Activated T-cell treated with anti-CD3 and anti-CD28 coated beads, Interleukin-2, amount 50 U/mL, for 72 hours (primary cell): ENCODE data around the gene EIF6. TPM values are rescaled to one million over a fixed set of nuclear protein-coding genes. Genes with fewer than 3 reads are reported as not detected.
"Not testable (repeated sequence)": the region's sequence is repeated elsewhere in the genome, so short reads cannot be mapped to it uniquely, and the experiment has no call there.

ENCODE experiments used
- ATAC-seq, 2 donors: fragments of 150-1000 bp; cut with Tn5 transposase; replicated peaks in 1 of 2; 2 replicates each; pipeline ENCODE4 v1.10.0; 2021; ENCODE audit warnings: moderate library complexity in 2 of 2, mild to moderate bottlenecking in 1 of 2
- DNase-seq, 2 donors: peaks; one replicate each; pipeline ENCODE4 v3.0.0; 2021 to 2022; ENCODE audit warnings: mixed read lengths in 1 of 2
- H3K27ac Mint-ChIP-seq: one replicate; pipeline ENCODE4 v1.8.0; 2022; ENCODE audit warnings: mild to moderate bottlenecking, moderate library complexity, mixed read lengths
- H3K27me3 Mint-ChIP-seq: one replicate; pipeline ENCODE4 v1.8.0; 2022; ENCODE audit warnings: low read depth, mixed read lengths
- H3K36me3 Mint-ChIP-seq, 2 donors: one replicate each; pipeline ENCODE4 v1.8.0; 2022; ENCODE audit warnings: mixed read lengths in 2 of 2, mild to moderate bottlenecking in 1 of 2; ENCODE audit not compliant: insufficient read depth in 2 of 2
- H3K4me1 Mint-ChIP-seq: one replicate; pipeline ENCODE4 v1.8.0; 2022; ENCODE audit warnings: low read depth, mixed read lengths
- H3K4me3 Mint-ChIP-seq, 2 donors: one replicate each; pipeline ENCODE4 v1.8.0; 2022; ENCODE audit warnings: mild to moderate bottlenecking in 2 of 2, mixed read lengths in 2 of 2, moderate library complexity in 2 of 2
- H3K9me3 Mint-ChIP-seq, 2 donors: one replicate each; pipeline ENCODE4 v1.8.0; 2022; ENCODE audit warnings: mixed read lengths in 2 of 2
- total RNA-seq, 2 donors: library from RNA; stranded (reverse); gene quantifications; one replicate each; pipeline ENCODE4 v1.2.3, GENCODE V29; 2022

Gene EIF6
- total RNA-seq, 2 donors from 2014 or later = 127 to 129 TPM

- not testable (repeated sequence) for H3K36me3 Mint-ChIP-seq, H3K27ac Mint-ChIP-seq, ATAC-seq
Observed at GRCh38 chr20:35262731-35263531, 21.6 kb downstream of the EIF6 start.

DNA sequence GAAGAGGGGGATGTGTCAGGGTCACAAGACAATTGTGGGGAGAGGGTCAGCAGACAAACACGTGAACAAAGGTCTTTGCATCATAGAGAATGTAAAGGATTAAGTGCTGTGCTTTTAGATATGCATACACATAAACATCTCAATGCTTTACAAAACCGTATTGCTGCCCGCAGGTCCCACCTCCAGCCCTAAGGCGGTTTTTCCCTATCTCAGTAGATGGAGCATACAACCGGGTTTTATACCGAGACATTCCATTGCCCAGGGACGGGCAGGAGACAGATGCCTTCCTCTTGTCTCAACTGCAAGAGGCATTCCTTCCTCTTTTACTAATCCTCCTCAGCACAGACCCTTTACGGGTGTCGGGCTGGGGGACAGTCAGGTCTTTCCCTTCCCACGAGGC lies 22.3 kb downstream of the EIF6 start:
- H3K4me1 Mint-ChIP-seq, H3K9me3 Mint-ChIP-seq, ATAC-seq, H3K27ac Mint-ChIP-seq, H3K27me3 Mint-ChIP-seq, DNase-seq, H3K36me3 Mint-ChIP-seq, H3K4me3 Mint-ChIP-seq: not testable (repeated sequence)

More at GRCh38 chr20:35262731-35263531, 21.6 kb downstream of the EIF6 start:
- H3K4me3 Mint-ChIP-seq, H3K27me3 Mint-ChIP-seq, H3K9me3 Mint-ChIP-seq, H3K4me1 Mint-ChIP-seq, DNase-seq: not testable (repeated sequence)

GRCh38 chr20:35260426-35260825 lies 24.1 kb downstream of the EIF6 start:
- Mint-ChIP-seq H3K4me1 (peaks cover 4% of the 10 kb centered on the region), H3K27me3 (no peaks in the 10 kb centered on the region), H3K36me3 (peaks cover 0 to 2% of the 10 kb centered on the region in 2 donors), H3K9me3 (no peaks in the 10 kb centered on the region), H3K27ac (no peak overlapping the region), H3K4me3 (no peak overlapping the region)
- DNase-seq (no peak), ATAC-seq (no peak)

DNA sequence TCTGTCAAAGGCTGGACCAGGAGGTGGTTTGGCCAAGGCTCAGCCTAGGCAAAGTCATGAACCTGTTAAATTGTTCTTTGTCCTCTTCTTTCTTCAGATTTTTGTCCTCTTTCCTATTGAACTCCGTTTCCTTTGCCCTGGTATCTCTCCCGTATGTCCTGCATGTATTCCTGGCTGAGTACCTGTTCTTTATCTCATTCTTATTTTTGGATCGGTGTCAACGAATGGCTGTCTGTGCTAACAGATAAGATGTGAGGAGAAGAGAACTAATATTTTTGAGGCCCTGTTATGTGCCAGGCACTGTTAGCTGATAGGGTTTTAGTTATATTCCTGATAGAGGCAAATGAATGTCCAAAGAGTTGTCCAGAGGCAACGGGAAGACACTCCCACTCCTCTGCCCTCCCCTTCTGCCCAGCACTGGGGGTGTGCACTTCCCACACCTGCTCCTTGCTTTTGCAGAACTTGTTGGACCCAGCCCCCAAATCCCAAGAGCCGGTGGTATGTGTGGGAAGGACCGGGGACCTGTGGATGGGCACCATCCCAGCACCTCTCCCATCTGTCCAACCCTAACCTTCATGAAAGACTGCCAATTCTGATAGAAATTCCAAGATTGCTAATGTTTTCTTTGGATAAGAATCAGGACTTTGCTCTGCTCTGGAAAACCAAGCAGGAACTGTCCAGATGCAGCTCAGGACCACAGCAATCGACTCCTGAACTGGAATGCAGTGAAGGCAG lies 27.2 kb downstream of the EIF6 start:
- Mint-ChIP-seq H3K4me1 (peaks cover 3% of the 10 kb centered on the region), H3K36me3 (no peaks in the 10 kb centered on the region), H3K27ac (no peak overlapping the region), H3K27me3 (no peaks in the 10 kb centered on the region), H3K9me3 (no peaks in the 10 kb centered on the region), H3K4me3 (no peak overlapping the region)
- DNase-seq (no peak), ATAC-seq (no peak)

GRCh38 chr20:35254448-35254999 lies 30.0 kb downstream of the EIF6 start:
- no peaks in the 10 kb centered on the region for H3K9me3 Mint-ChIP-seq
- ATAC-seq (no peak), DNase-seq (no peak)
- no peaks in the 10 kb centered on the region for H3K36me3 Mint-ChIP-seq
- H3K27me3 Mint-ChIP-seq = no peaks in the 10 kb centered on the region
- no peak overlapping the region for H3K27ac Mint-ChIP-seq
- no peak overlapping the region for H3K4me3 Mint-ChIP-seq
- H3K4me1 Mint-ChIP-seq = peaks cover 18% of the 10 kb centered on the region

DNA sequence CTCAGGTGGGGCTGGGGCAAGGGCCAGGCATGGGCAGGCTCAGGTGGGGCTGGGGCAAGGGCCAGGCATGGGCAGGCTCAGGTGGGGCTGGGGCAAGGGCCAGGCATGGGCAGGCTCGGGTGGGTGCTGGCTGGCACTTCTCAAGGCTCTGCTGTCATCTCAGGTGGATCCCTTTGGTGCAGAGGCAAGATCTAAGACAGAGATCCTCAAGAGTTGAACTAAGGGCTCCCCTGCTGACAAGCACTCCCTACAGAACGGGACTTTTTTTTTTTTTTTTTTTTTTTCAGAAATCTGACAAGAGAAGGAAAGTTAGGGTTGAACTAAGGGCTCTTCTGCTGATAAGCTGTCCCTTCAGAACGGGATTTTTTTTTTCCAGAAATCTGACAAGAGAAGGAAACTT lies 31.6 kb downstream of the EIF6 start:
- Mint-ChIP-seq H3K9me3 (no peaks in the 10 kb centered on the region), H3K27ac (no peak overlapping the region), H3K36me3 (no peaks in the 10 kb centered on the region), H3K4me3 (no peak overlapping the region), H3K4me1 (peaks cover 18% of the 10 kb centered on the region), H3K27me3 (no peaks in the 10 kb centered on the region)
- no peak for ATAC-seq
- no peak for DNase-seq

DNA sequence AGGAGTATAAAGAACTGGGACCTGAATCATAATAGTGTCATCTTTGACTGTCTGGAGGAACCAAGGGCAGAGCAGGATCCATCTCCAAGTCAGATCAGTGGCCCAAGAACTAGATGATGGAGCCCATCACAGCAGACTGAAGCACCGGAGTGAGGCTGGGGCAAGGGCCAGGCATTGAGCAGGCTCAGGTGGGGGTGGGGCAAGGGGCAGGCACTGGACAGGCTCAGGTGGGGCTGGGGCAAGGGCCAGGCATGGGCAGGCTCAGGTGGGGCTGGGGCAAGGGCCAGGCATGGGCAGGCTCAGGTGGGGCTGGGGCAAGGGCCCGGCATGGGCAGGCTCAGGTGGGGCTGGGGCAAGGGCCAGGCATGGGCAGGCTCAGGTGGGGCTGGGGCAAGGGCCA lies 32.0 kb downstream of the EIF6 start:
- H3K36me3 Mint-ChIP-seq, DNase-seq, H3K9me3 Mint-ChIP-seq, H3K27me3 Mint-ChIP-seq: not testable (repeated sequence)
- Mint-ChIP-seq H3K27ac (peak overlapping the region; percentile 19), H3K4me3 (peak overlapping the region; percentile 25 to 44), H3K4me1 (peaks cover 18% of the 10 kb centered on the region)
- ATAC-seq = peak; percentile 34 to 37

DNA sequence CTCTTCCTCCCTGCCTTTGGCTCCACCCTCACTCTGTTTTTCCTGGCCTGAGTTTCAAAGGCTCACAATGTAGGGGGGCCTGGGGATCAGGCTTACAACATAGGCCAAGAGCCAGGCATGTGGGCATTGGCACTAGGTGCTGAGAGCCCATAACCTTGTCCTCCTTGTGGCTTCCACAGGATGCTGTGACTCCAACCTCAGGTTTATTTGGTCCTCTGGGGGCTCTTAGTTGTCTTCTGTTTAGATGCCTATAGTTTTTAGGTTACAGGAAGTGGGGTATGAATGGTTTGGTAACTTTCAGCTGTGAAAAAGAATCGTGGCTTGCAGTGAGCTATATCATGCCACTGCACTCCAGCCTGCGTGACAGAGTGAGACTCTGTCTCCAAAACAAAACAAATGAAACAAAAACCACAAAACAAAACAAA lies 32.5 kb downstream of the EIF6 start:
- peaks cover 18% of the 10 kb centered on the region for H3K4me1 Mint-ChIP-seq
- H3K36me3 Mint-ChIP-seq = no peaks in the 10 kb centered on the region
- peak; percentile 50 to 51 for DNase-seq
- H3K27me3 Mint-ChIP-seq = no peaks in the 10 kb centered on the region
- peak overlapping the region; percentile 24 for H3K27ac Mint-ChIP-seq
- peak; percentile 97 for ATAC-seq
- no peaks in the 10 kb centered on the region for H3K9me3 Mint-ChIP-seq
- peak overlapping the region; percentile 25 to 64 for H3K4me3 Mint-ChIP-seq

GRCh38 chr20:35251613-35251940 lies 33.0 kb downstream of the EIF6 start:
- Mint-ChIP-seq H3K27ac (peak overlapping the region; percentile 24), H3K4me3 (no peak overlapping the region), H3K27me3 (no peaks in the 10 kb centered on the region), H3K36me3 (no peaks in the 10 kb centered on the region), H3K4me1 (peaks cover 18% of the 10 kb centered on the region), H3K9me3 (no peaks in the 10 kb centered on the region)
- no peak for ATAC-seq
- no peak for DNase-seq

GRCh38 chr20:35248641-35249475 lies 35.7 kb downstream of the EIF6 start:
- no peak for ATAC-seq
- Mint-ChIP-seq H3K9me3 (no peaks in the 10 kb centered on the region), H3K27me3 (no peaks in the 10 kb centered on the region), H3K4me3 (no peak overlapping the region), H3K36me3 (no peaks in the 10 kb centered on the region), H3K4me1 (peaks cover 18% of the 10 kb centered on the region), H3K27ac (no peak overlapping the region)
- no peak for DNase-seq

DNA sequence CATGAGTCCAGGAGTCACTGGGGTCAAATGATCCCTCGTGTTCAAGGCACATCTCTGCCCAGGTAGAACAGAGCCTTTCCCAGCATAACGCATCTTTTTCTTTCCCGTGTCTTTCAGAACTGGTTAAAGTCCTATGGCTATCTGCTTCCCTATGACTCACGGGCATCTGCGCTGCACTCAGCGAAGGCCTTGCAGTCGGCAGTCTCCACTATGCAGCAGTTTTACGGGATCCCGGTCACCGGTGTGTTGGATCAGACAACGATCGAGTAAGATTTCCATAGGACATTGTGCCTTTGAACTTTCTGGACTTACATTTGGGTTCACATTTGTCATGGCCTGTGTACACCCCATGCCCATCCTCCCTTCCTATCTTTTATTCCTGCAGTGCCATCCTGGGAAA lies 37.8 kb downstream of the EIF6 start:
- H3K27me3 Mint-ChIP-seq = no peaks in the 10 kb centered on the region
- no peak overlapping the region for H3K27ac Mint-ChIP-seq
- H3K4me1 Mint-ChIP-seq = peaks cover 9% of the 10 kb centered on the region
- no peak for ATAC-seq
- no peaks in the 10 kb centered on the region for H3K36me3 Mint-ChIP-seq
- DNase-seq = no peak
- no peaks in the 10 kb centered on the region for H3K9me3 Mint-ChIP-seq
- no peak overlapping the region for H3K4me3 Mint-ChIP-seq

- Mint-ChIP-seq H3K4me1 (no peaks in the 10 kb centered on the region), H3K27ac (no peak overlapping the region), H3K9me3 (no peaks in the 10 kb centered on the region), H3K27me3 (no peaks in the 10 kb centered on the region), H3K36me3 (no peaks in the 10 kb centered on the region), H3K4me3 (no peak overlapping the region)
- ATAC-seq = no peak
- no peak for DNase-seq
Observed at GRCh38 chr20:35243986-35244385, 40.6 kb downstream of the EIF6 start.

GRCh38 chr20:35243317-35243716 lies 41.3 kb downstream of the EIF6 start:
- no peaks in the 10 kb centered on the region for H3K36me3 Mint-ChIP-seq
- no peak for ATAC-seq
- no peaks in the 10 kb centered on the region for H3K27me3 Mint-ChIP-seq
- no peaks in the 10 kb centered on the region for H3K9me3 Mint-ChIP-seq
- no peaks in the 10 kb centered on the region for H3K4me1 Mint-ChIP-seq
- no peak for DNase-seq
- H3K4me3 Mint-ChIP-seq = no peak overlapping the region
- H3K27ac Mint-ChIP-seq = no peak overlapping the region
